ENCODE measurements around the gene SNORC. TPM values are rescaled to one million over a fixed set of nuclear protein-coding genes. Genes with fewer than 3 reads are reported as not detected.

Gene SNORC
- polyA plus RNA-seq, 1 donor from 2014 or later, result 0.68 TPM

GRCh38 chr2:232870766-232871371 is 805 bp downstream of the SNORC start:
- Histone ChIP-seq H3K9me3 (ENCODE audit: low read length) (no peaks in the 10 kb centered on the region), H3K4me2 (ENCODE audit: low read length) (no peak overlapping the region), H2AFZ (ENCODE audit: low read depth, low read length) (no peak overlapping the region), H3K36me3 (ENCODE audit: insufficient read depth, low read length) (no peaks in the 10 kb centered on the region), H3K9ac (ENCODE audit: low read length) (no peak overlapping the region), H3F3A (ENCODE audit: insufficient read depth, low read length, poor library complexity, severe bottlenecking) (no peaks in the 10 kb centered on the region), H4K20me1 (ENCODE audit: insufficient read depth) (no peaks in the 10 kb centered on the region), H3K27ac (ENCODE audit: low read length) (no peak overlapping the region), H3K27me3 (ENCODE audit: insufficient read depth, low read depth, low read length) (peaks cover 13% of the 10 kb centered on the region), H3K4me3 (ENCODE audit: low read length) (no peak overlapping the region), H3K79me2 (replicated peaks; ENCODE audit: insufficient read depth, low read length) (no peaks in the 10 kb centered on the region), H3K9me2 (ENCODE audit: insufficient read depth, low read length) (no peaks in the 10 kb centered on the region)
- TF ChIP-seq TAF1 (IDR thresholded peaks at IDR 0.05; ENCODE audit: low read depth) (no peak), POLR2AphosphoS5 (IDR thresholded peaks at IDR 0.05) (no peak)

- Histone ChIP-seq H3K9ac (ENCODE audit: low read length) (no peak overlapping the region), H3K4me3 (ENCODE audit: low read length) (no peak overlapping the region), H2AFZ (ENCODE audit: low read depth, low read length) (no peak overlapping the region), H3K27ac (ENCODE audit: low read length) (no peak overlapping the region), H3K27me3 (ENCODE audit: insufficient read depth, low read depth, low read length) (peaks cover 14% of the 10 kb centered on the region), H3K36me3 (ENCODE audit: insufficient read depth, low read length) (no peaks in the 10 kb centered on the region), H3K9me3 (ENCODE audit: low read length) (no peaks in the 10 kb centered on the region), H3K4me2 (ENCODE audit: low read length) (no peak overlapping the region), H4K20me1 (ENCODE audit: insufficient read depth) (no peaks in the 10 kb centered on the region), H3F3A (ENCODE audit: insufficient read depth, low read length, poor library complexity, severe bottlenecking) (no peaks in the 10 kb centered on the region), H3K9me2 (ENCODE audit: insufficient read depth, low read length) (no peaks in the 10 kb centered on the region), H3K79me2 (replicated peaks; ENCODE audit: insufficient read depth, low read length) (no peaks in the 10 kb centered on the region)
- TF ChIP-seq MXI1 (conservative IDR thresholded peaks at IDR 0.05; ENCODE audit: poor library complexity, severe bottlenecking), result no peak
- no peak for TF ChIP-seq POLR2AphosphoS5 (IDR thresholded peaks at IDR 0.05)
- no peak for TF ChIP-seq EZH2 (IDR thresholded peaks at IDR 0.05; ENCODE audit: borderline replicate concordance, insufficient read depth, low read length, poor library complexity, severe bottlenecking)
- TF ChIP-seq EP300 (conservative IDR thresholded peaks at IDR 0.05; ENCODE audit: poor library complexity, severe bottlenecking), result no peak
- no peak for TF ChIP-seq TAF1 (IDR thresholded peaks at IDR 0.05; ENCODE audit: low read depth)
- no peak for TF ChIP-seq SMC3 (conservative IDR thresholded peaks at IDR 0.05; ENCODE audit: poor library complexity)
Observed at GRCh38 chr2:232871418-232871834, 1.4 kb downstream of the SNORC start.

GRCh38 chr2:232871835-232872736 is 2.0 kb downstream of the SNORC start:
- Histone ChIP-seq H3K9me2 (ENCODE audit: insufficient read depth, low read length) (no peaks in the 10 kb centered on the region), H3K36me3 (ENCODE audit: insufficient read depth, low read length) (no peaks in the 10 kb centered on the region), H2AFZ (ENCODE audit: low read depth, low read length) (no peak overlapping the region), H3K4me3 (ENCODE audit: low read length) (no peak overlapping the region), H3K9ac (ENCODE audit: low read length) (no peak overlapping the region), H3K27ac (ENCODE audit: low read length) (no peak overlapping the region), H3K4me2 (ENCODE audit: low read length) (no peak overlapping the region), H3F3A (ENCODE audit: insufficient read depth, low read length, poor library complexity, severe bottlenecking) (no peaks in the 10 kb centered on the region), H3K9me3 (ENCODE audit: low read length) (no peaks in the 10 kb centered on the region), H4K20me1 (ENCODE audit: insufficient read depth) (no peaks in the 10 kb centered on the region), H3K27me3 (ENCODE audit: insufficient read depth, low read depth, low read length) (peaks cover 18% of the 10 kb centered on the region), H3K79me2 (replicated peaks; ENCODE audit: insufficient read depth, low read length) (no peaks in the 10 kb centered on the region)
- TF ChIP-seq RAD21 (conservative IDR thresholded peaks at IDR 0.05), result no peak
- no peak for TF ChIP-seq EP300 (conservative IDR thresholded peaks at IDR 0.05; ENCODE audit: poor library complexity, severe bottlenecking)
- no peak for TF ChIP-seq SMC3 (conservative IDR thresholded peaks at IDR 0.05; ENCODE audit: poor library complexity)
- TF ChIP-seq EZH2 (IDR thresholded peaks at IDR 0.05; ENCODE audit: borderline replicate concordance, insufficient read depth, low read length, poor library complexity, severe bottlenecking), result no peak
- no peak for TF ChIP-seq REST (IDR thresholded peaks at IDR 0.05; ENCODE audit: borderline replicate concordance)
- no peak for TF ChIP-seq TAF1 (IDR thresholded peaks at IDR 0.05; ENCODE audit: low read depth)
- no peak for TF ChIP-seq POLR2AphosphoS5 (IDR thresholded peaks at IDR 0.05)
- TF ChIP-seq MXI1 (conservative IDR thresholded peaks at IDR 0.05; ENCODE audit: poor library complexity, severe bottlenecking), result no peak
- no peak for TF ChIP-seq CTCF (IDR thresholded peaks at IDR 0.05; ENCODE audit: poor library complexity, severe bottlenecking)

All from neural cell (in vitro differentiated cells).